ENCODE data around the gene ADH1C. TPM values are rescaled to one million over a fixed set of nuclear protein-coding genes. Genes with fewer than 3 reads are reported as not detected.
"Not testable (repeated sequence)": the region's sequence is repeated elsewhere in the genome, so short reads cannot be mapped to it uniquely, and the experiment has no call there.

Gene ADH1C
- total RNA-seq, 1 experiment from 2014 or later: not detected

DNA sequence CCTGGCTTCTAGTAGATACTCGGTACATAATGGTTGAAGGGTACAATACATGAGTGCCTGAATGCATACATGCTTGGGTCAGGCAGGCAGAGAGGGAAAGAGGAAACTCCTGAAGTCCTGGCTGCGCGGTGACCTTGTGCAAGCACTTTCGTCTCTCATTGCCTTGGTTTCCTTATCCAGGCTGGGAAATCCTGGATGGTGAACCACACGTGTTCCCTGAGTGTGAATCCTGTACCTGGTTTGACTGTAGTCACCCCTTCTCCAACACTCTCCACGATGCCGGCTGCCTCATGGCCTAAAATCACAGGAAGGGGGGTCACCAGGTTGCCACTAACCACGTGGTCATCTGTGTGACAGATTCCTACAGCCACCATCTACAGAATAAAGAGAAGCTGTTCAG lies 34.7 kb downstream of the ADH1C start:
- DNase-seq (ENCODE audit: low read depth); in situ Hi-C loops (cut with HindIII; ENCODE audit: low pct_unique_long_range_greater_than_20kb, low sequenced_read_pairs): not testable (repeated sequence)

DNA sequence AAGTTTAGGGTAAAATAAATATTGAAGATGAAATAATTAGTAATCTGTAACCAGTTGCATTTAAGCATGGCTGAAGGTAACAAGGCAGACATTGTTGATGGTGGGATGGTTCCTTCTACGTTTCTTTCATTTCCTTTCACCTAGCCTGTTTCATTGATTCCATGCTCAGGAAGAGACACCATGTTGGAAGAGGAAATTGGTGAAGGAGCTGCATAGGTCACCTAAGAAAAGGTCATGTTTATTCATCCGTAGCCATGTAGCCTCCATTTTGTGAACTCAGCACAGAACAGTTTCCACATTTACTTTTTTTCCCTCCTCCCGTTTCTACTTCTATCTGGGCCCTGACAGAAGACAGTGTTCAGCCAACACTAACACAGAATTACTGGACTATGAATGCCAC lies 35.2 kb downstream of the ADH1C start:
- DNase-seq (ENCODE audit: low read depth): no peak
- in situ Hi-C loops (cut with HindIII; ENCODE audit: low pct_unique_long_range_greater_than_20kb, low sequenced_read_pairs): no loop called here

GRCh38 chr4:99315839-99316238 lies 36.7 kb downstream of the ADH1C start:
- in situ Hi-C loops (cut with HindIII; ENCODE audit: low pct_unique_long_range_greater_than_20kb, low sequenced_read_pairs): no loop called here
- no peak for DNase-seq (ENCODE audit: low read depth)

GRCh38 chr4:99314211-99314610 lies 38.3 kb downstream of the ADH1C start:
- in situ Hi-C loops (cut with HindIII; ENCODE audit: low pct_unique_long_range_greater_than_20kb, low sequenced_read_pairs): no loop called here
- no peak for DNase-seq (ENCODE audit: low read depth)

DNA sequence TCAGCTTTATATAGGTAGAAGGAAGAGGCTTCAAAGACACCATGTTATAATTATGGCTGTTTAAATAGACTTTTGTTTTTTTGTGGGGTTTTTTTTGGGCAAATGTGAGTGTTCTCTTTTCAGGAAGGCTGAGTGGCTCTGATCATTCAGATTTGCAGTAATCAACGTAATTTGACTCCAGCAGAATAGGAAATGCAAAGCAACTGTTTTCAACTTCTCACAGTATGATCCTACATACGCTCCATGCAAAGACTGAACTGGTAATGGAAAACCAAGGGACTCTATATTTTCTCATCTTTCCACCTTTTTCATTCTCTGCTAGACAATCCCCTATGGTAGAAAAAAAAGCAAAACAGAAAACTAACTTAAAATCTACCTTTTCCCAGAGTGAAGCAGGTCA lies 42.2 kb downstream of the ADH1C start:
- in situ Hi-C loops (cut with HindIII; ENCODE audit: low pct_unique_long_range_greater_than_20kb, low sequenced_read_pairs): no loop called here
- DNase-seq (ENCODE audit: low read depth): no peak

GRCh38 chr4:99305638-99306400 lies 46.7 kb downstream of the ADH1C start:
- no peak for DNase-seq (ENCODE audit: low read depth)
- in situ Hi-C loops (cut with HindIII; ENCODE audit: low pct_unique_long_range_greater_than_20kb, low sequenced_read_pairs): no loop called here

GRCh38 chr4:99301376-99302164 lies 51.0 kb downstream of the ADH1C start:
- no peak for DNase-seq (ENCODE audit: low read depth)
- in situ Hi-C loops (cut with HindIII; ENCODE audit: low pct_unique_long_range_greater_than_20kb, low sequenced_read_pairs): no loop called here

DNA sequence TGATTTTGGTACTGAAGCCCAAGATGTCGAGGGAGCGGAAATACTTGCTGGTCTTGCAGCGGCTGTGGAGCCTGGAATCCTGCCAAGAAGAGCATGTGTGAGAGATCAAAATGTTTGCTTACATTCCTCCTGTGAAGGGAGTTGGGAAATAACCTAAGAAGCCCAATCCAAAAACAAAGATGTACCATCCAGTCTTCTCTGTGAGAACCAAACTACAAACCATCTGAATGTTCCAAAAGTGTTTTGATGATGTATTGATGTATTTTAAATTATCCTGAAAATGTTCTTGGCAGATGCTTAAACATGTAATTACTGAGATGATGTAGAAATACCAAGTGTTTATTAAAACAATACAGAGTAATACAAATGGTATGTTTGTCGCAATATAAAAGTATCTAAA lies 51.6 kb downstream of the ADH1C start:
- in situ Hi-C loops (cut with HindIII; ENCODE audit: low pct_unique_long_range_greater_than_20kb, low sequenced_read_pairs): no loop called here

GRCh38 chr4:99293357-99293756 lies 59.2 kb downstream of the ADH1C start:
- in situ Hi-C loops (cut with HindIII; ENCODE audit: low pct_unique_long_range_greater_than_20kb, low sequenced_read_pairs): no loop called here
- DNase-seq (ENCODE audit: low read depth): no peak

More for the DNA sequence above, 51.6 kb downstream of the ADH1C start:
- no peak for DNase-seq (ENCODE audit: low read depth)

DNA sequence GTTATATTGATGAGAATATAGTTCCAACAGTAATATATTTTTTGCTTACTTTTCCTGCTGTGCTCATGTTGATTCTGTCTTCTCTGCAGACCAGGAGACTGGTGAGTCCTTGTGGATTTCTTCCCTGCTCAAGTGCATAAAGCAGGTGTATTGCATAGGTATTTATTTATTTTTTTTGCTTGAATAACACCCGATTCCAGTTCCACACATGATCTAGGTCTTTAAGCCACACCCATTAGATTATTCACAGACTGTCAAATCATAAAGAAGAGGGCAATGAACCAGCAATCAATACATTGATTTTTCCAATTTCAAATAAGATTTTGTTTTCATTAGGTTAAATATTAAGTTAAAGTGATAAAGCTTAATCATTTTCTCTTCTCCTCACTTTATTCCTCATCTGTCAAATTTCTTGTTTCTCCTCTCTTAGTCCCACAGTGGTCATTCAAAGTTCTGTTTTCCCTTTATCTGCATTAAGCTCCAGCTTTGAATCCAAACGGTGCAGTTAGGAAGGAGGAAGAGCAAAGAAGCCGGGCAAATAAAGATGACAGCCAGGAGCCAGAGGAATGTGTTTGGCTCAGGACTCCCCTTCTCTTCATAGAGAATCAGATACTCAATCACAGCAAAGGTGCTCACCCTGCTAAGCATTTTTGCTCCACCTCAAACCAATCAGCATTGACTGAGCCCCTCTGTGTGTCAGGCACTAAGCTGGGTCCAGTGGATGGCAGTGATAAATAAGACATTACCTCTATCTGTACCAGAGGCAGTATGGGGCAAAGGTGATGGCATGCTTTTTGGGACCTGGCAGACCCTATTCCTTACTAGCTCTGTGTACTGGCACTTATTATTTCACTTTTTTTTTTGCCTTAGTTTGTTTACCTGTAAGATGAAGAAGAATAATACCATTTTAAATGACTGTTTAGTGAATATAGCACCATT lies 61.4 kb downstream of the ADH1C start, which contains the start of gene ADH1A:
ADH1A (minus strand) TSS at position 138 of the 939 bp plus-strand sequence; CDS start at position 67, 71 bp downstream.
- DNase-seq (ENCODE audit: low read depth): no peak
- in situ Hi-C loops (cut with HindIII; ENCODE audit: low pct_unique_long_range_greater_than_20kb, low sequenced_read_pairs): no loop called here

Other genes with a start within 250 kb of the ADH1C start
- not detected in 2 replicates for gene ADH4, start 208.4 kb downstream of the ADH1C start, total RNA-seq (2014; rRNA removed; shearing (Covaris generic); ENCODE audit: low replicate concordance)
- gene ADH6, start 133.5 kb downstream of the ADH1C start, total RNA-seq (2014; rRNA removed; shearing (Covaris generic); ENCODE audit: low replicate concordance): not detected in 2 replicates
- not detected in 2 replicates for gene ADH1A, start 61.8 kb downstream of the ADH1C start, total RNA-seq (2014; rRNA removed; shearing (Covaris generic); ENCODE audit: low replicate concordance)
- not detected in 2 replicates for gene ADH1B, start 31.3 kb downstream of the ADH1C start, total RNA-seq (2014; rRNA removed; shearing (Covaris generic); ENCODE audit: low replicate concordance)
- not detected in 2 replicates for gene ADH7, start 82.6 kb upstream of the ADH1C start, total RNA-seq (2014; rRNA removed; shearing (Covaris generic); ENCODE audit: low replicate concordance)
- gene C4orf17, start 158.3 kb upstream of the ADH1C start, total RNA-seq (2014; rRNA removed; shearing (Covaris generic); ENCODE audit: low replicate concordance): not detected in 2 replicates
- gene TRMT10A, start 211.3 kb upstream of the ADH1C start, total RNA-seq (2014; rRNA removed; shearing (Covaris generic); ENCODE audit: low replicate concordance): 7.6 and 16.6 TPM in 2 replicates
- gene MTTP, start 222.1 kb upstream of the ADH1C start, total RNA-seq (2014; rRNA removed; shearing (Covaris generic); ENCODE audit: low replicate concordance): 0.07 and 12.4 TPM in 2 replicates